Measurements from ENCODE around the gene BHLHE40.

The BHLHE40 gene

GRCh38 chr3:4985330-4986174, 6.3 kb downstream of the BHLHE40 start:
- no peak for DNase-seq

GRCh38 chr3:4986175-4986781, 7.0 kb downstream of the BHLHE40 start:
- DNase-seq: no peak

- DNase-seq: peak; percentile 86
Measured at GRCh38 chr3:4986782-4987537, 7.7 kb downstream of the BHLHE40 start.

- no peak for DNase-seq
Measured at GRCh38 chr3:4987538-4988296, 8.5 kb downstream of the BHLHE40 start.

GRCh38 chr3:4988983-4989834, 10.0 kb downstream of the BHLHE40 start:
- DNase-seq: no peak

- DNase-seq: no peak
Measured at GRCh38 chr3:4990069-4990468, 10.8 kb downstream of the BHLHE40 start.

- no peak for DNase-seq
Measured at GRCh38 chr3:4992118-4992517, 12.9 kb downstream of the BHLHE40 start.

GRCh38 chr3:4993276-4994143, 14.3 kb downstream of the BHLHE40 start:
- no peak for DNase-seq

GRCh38 chr3:4994144-4994730, 15.0 kb downstream of the BHLHE40 start:
- no peak for DNase-seq

- DNase-seq: no peak
Measured at GRCh38 chr3:4994823-4995499, 15.7 kb downstream of the BHLHE40 start.

GRCh38 chr3:4995500-4996053, 16.3 kb downstream of the BHLHE40 start:
- no peak for DNase-seq

GRCh38 chr3:4996223-4996765, 17.1 kb downstream of the BHLHE40 start:
- DNase-seq: no peak

- no peak for DNase-seq
Measured at GRCh38 chr3:4996771-4997291, 17.6 kb downstream of the BHLHE40 start.

GRCh38 chr3:4997946-4998345, 18.7 kb downstream of the BHLHE40 start:
- DNase-seq: no peak

GRCh38 chr3:4999531-5000184, 20.4 kb downstream of the BHLHE40 start:
- no peak for DNase-seq

GRCh38 chr3:5001135-5001534, 21.9 kb downstream of the BHLHE40 start:
- no peak for DNase-seq

- DNase-seq: no peak
Measured at GRCh38 chr3:5001805-5002173, 22.6 kb downstream of the BHLHE40 start.

- DNase-seq: peak; percentile 72
Measured at GRCh38 chr3:5002174-5002870, 23.1 kb downstream of the BHLHE40 start.

Measured in stimulated activated CD4-positive, alpha-beta T cell treated with anti-CD3 and anti-CD28 coated beads, Interleukin-15, amount 100 ng/mL, for 24 hours (primary cell).